ENCODE measurements around the gene RACGAP1.

DNA sequence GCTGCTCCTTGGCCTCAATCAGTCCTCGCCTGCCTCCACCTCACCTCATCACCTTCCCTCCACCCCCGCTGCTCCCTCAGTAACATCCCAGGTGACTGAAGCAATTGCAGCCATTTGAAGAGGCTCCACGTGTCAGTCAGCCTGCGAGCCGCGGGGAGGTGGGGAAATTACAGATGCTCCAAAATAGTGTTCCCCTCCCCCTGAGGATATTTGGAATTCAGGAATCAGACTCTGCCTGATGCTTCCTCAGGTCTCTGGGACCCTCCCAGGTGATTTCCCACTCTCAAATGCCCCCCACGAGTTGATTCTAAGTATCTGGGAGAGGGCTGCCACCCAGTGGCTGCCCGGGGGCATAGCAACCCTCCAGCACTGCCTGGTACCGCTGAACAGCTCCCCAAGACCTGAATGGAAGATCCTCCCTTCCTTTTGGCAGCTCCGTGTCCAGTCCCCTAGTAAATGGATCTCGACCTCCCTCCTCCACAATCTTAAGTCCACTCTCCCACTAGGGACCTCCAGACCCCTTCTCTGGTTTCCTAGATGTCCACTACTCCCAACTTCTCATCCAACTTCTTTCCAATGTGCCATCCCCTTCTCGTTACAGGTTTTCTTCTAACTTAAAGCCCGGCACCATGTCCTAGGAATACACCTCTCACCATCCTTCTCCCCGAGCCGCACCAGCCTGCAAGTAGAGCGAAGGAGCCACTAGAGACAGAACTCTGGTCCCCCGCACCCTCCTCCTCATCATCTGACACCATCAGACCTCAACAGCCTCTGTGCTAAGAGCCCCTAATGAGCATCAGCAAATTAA is 30.7 kb upstream of the RACGAP1 start:
- TF ChIP-seq GATA2 (IDR thresholded peaks at IDR 0.05; ENCODE audit: low read depth, low read length): no peak
- TF ChIP-seq GATA3 (IDR thresholded peaks at IDR 0.05; ENCODE audit: low read depth, low read length): no peak

Measured in SH-SY5Y (cell line).